Keratinocyte (primary cell): Measurements from ENCODE around the gene RIC3.

ENCODE experiments used
- EZH2 ChIP-seq: IDR thresholded peaks from one replicate; pipeline ENCODE4 v1.6.1; 2012; ENCODE audit warnings: inconsistent platforms, mild to moderate bottlenecking, low read length, moderate library complexity
- TF ChIP-seq, protein P1 (sequence below), 3 experiments: IDR thresholded peaks in 1 of 3; conservative IDR thresholded peaks in 1 of 3; optimal IDR thresholded peaks in 1 of 3; 2 replicates in 2 of 3; 3 replicates in 1 of 3; pipeline versions ENCODE3 to v1.5.1; 2011; ENCODE audit warnings: low read length in 3 of 3, mild to moderate bottlenecking in 3 of 3, moderate library complexity in 2 of 3, control low read depth in 1 of 3, inconsistent platforms in 1 of 3; ENCODE audit not compliant: insufficient read depth in 2 of 3; ENCODE audit errors: extremely low read depth in 1 of 3

DNA sequence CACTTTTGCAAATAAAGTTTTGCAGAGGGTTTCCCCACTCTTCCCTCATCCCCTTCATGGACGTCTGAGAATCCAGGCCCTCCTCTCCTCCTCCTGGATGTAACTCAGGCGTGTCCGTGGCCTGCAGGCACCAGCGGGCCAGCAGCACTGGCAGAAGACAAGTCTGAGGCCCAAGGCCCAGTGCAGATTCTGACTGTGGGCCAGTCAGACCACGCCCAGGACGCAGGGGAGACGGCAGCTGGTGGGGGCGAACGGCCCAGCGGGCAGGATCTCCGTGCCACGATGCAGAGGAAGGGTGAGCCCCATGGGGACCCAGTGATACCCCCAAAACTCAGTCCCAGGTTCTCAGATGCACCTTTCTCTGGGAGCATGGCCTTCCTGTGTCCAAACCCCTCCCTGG, 73.5 kb downstream of the RIC3 start:
- no peak for TF ChIP-seq EZH2
- TF ChIP-seq, protein P1, sequence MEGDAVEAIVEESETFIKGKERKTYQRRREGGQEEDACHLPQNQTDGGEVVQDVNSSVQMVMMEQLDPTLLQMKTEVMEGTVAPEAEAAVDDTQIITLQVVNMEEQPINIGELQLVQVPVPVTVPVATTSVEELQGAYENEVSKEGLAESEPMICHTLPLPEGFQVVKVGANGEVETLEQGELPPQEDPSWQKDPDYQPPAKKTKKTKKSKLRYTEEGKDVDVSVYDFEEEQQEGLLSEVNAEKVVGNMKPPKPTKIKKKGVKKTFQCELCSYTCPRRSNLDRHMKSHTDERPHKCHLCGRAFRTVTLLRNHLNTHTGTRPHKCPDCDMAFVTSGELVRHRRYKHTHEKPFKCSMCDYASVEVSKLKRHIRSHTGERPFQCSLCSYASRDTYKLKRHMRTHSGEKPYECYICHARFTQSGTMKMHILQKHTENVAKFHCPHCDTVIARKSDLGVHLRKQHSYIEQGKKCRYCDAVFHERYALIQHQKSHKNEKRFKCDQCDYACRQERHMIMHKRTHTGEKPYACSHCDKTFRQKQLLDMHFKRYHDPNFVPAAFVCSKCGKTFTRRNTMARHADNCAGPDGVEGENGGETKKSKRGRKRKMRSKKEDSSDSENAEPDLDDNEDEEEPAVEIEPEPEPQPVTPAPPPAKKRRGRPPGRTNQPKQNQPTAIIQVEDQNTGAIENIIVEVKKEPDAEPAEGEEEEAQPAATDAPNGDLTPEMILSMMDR (optimal IDR thresholded peaks at IDR 0.05 in 1 of 3, IDR thresholded peaks at IDR 0.05 in 1 of 3, conservative IDR thresholded peaks at IDR 0.05 in 1 of 3; ENCODE audit: extremely low read depth in 1 of 3, insufficient read depth in 2 of 3, low read length in 3 of 3): no peak
